GM12878 (cell line): ENCODE measurements around the gene ST7.

Experiments
- CTCF ChIP-seq, 3 experiments: IDR thresholded peaks in 2 of 3; conservative IDR thresholded peaks in 1 of 3; 2 replicates each; pipeline ENCODE4 v1.5.1; 2011; ENCODE audit warnings: low read depth in 3 of 3, low read length in 3 of 3, mild to moderate bottlenecking in 3 of 3, control low read depth in 2 of 3, moderate library complexity in 2 of 3, inconsistent platforms in 1 of 3, mixed read lengths in 1 of 3; ENCODE audit not compliant: control insufficient read depth in 2 of 3, insufficient read depth in 1 of 3; ENCODE audit errors: extremely low read depth in 1 of 3
- MYC ChIP-seq: IDR thresholded peaks from 2 replicates; pipeline ENCODE4 v1.6.1; 2011; ENCODE audit warnings: mild to moderate bottlenecking, low read length, moderate library complexity, inconsistent platforms; ENCODE audit not compliant: insufficient read depth, insufficient replicate concordance, insufficient read length, severe bottlenecking
- TCF7 ChIP-seq: IDR thresholded peaks from 2 replicates; pipeline ENCODE4 v1.6.1; 2014; ENCODE audit warnings: antibody characterized with exemption, borderline replicate concordance

- TF ChIP-seq CTCF (IDR thresholded peaks at IDR 0.05 in 2 of 3, conservative IDR thresholded peaks at IDR 0.05 in 1 of 3; ENCODE audit: control insufficient read depth in 2 of 3, extremely low read depth in 1 of 3, insufficient read depth in 1 of 3, low read depth in 3 of 3, low read length in 3 of 3) = no peak
- TF ChIP-seq TCF7 = no peak
- TF ChIP-seq MYC = no peak
Measured at GRCh38 chr7:117152213-117153007, 199.1 kb downstream of the ST7 start.
